ENCODE measurements around the gene PLEKHG4B.
"Not testable (repeated sequence)": the region's sequence is repeated elsewhere in the genome, so short reads cannot be mapped to it uniquely, and the experiment has no call there.

The PLEKHG4B gene

GRCh38 chr5:199197-199949 is 107.4 kb downstream of the PLEKHG4B start:
- no peak for DNase-seq (ENCODE audit: low read depth in 2 of 2)

DNA sequence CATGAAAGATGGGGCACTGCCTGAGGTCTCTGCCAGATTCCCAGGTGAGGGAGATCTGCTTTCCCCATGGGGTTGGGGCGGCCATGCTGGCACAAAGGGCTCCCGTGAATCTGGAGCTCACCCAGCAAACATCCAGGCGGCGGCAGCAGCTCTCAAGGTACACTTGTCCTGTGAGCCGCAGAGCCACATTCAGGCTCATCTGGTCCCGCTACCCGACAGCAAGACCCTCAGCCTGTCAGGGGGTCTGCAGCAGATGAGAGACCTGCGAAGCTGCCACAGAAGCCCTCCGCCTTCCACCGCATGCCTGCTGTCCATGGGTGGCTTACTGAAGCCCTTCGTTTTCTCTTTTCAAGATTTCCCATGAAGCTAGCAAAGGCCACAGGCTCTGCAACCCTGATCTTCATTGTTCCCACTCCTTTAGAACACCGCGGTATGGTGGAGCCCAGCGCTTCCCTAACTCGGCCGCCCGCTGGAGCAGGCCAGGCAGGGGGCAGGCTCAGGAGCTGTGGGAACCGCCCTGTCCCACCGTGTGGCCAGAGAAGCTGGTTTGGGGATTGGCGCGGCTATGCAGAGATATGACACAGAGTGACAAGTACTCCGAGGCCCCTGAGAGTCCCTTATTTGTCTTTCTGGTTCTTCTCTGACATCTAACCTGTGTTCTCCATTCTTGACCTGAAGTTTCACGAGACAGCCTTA is 108.1 kb downstream of the PLEKHG4B start:
- DNase-seq (ENCODE audit: low read depth in 2 of 2), result no peak

DNA sequence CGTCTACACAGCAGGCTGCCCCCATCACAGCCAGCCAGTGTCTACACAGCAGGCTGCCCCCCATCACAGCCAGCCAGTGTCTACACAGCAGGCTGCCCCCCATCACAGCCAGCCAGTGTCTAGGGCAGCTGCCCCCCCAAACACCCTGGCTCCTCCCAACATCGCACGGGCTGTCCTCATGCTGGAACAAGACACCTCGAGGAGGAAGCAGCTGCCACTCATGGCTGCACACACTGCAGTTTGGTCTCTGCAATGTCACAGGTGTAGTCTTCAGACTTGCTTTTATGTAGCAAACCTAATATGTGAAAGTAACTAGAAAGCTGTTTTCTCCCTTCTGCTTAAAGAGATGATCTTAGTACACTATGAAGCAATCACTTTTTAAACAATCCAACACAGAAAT is 109.0 kb downstream of the PLEKHG4B start:
- DNase-seq (ENCODE audit: low read depth in 2 of 2), result no peak

DNA sequence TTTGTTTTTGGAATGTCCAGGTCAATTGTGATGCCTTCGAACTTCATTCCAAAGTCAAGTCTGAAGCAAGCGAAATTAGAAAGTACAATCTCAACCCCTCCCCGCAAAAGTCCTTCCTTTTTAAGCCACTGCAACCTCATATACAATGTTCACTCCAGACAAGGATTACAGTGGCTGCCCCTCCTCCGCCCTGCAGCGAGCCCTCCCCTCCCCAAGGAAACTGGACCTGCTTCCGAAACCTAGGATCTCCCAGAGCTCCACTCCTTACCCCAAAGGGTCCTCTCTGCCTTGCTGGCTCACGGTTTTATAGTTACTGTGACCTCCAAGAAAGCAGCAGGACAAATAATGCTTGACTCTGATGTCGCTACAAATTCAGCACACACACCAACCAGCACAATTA is 109.7 kb downstream of the PLEKHG4B start:
- DNase-seq (ENCODE audit: low read depth in 2 of 2), result no peak

- no peak for DNase-seq (ENCODE audit: low read depth in 2 of 2)
Observed at GRCh38 chr5:203246-203930, 111.4 kb downstream of the PLEKHG4B start.

GRCh38 chr5:204001-204400 is 112.0 kb downstream of the PLEKHG4B start:
- no peak for DNase-seq (ENCODE audit: low read depth in 2 of 2)

GRCh38 chr5:204462-204861 is 112.5 kb downstream of the PLEKHG4B start:
- no peak for DNase-seq (ENCODE audit: low read depth in 2 of 2)

- DNase-seq (ENCODE audit: low read depth in 2 of 2), result no peak
Observed at GRCh38 chr5:204966-205670, 113.2 kb downstream of the PLEKHG4B start.

GRCh38 chr5:206406-206805 is 114.4 kb downstream of the PLEKHG4B start:
- DNase-seq (ENCODE audit: low read depth in 2 of 2), result no peak

DNA sequence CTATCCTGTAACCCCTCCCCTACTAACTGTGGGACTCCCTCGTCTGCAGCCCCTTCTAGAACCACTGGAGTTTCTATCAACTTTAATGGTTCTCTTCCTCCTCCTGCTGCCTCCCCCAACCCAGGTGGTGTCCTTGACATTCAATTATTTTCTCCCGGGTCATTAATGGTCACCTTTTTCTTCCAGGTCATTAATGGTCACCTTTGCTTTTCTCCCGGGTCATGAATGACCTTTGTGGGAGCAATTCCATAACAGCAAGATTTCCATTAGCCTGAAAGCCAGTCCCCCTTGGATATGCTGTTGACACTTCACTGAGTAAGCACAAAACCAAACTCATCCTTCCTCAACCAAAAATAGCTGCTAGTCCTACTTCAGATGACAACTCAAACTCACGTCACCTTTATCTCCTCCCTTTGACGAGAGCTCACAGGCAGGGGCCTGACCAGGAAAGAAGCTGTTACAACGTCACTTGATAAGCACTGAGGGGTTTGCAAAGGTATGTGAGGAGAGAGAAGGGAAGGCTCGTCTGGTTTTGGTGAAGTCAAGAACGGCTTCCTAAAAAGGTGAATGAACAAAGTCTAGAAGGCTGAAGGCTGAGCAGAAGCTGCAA is 115.1 kb downstream of the PLEKHG4B start:
- no peak for DNase-seq (ENCODE audit: low read depth in 2 of 2)

GRCh38 chr5:207599-207998 is 115.6 kb downstream of the PLEKHG4B start:
- no peak for DNase-seq (ENCODE audit: low read depth in 2 of 2)

DNA sequence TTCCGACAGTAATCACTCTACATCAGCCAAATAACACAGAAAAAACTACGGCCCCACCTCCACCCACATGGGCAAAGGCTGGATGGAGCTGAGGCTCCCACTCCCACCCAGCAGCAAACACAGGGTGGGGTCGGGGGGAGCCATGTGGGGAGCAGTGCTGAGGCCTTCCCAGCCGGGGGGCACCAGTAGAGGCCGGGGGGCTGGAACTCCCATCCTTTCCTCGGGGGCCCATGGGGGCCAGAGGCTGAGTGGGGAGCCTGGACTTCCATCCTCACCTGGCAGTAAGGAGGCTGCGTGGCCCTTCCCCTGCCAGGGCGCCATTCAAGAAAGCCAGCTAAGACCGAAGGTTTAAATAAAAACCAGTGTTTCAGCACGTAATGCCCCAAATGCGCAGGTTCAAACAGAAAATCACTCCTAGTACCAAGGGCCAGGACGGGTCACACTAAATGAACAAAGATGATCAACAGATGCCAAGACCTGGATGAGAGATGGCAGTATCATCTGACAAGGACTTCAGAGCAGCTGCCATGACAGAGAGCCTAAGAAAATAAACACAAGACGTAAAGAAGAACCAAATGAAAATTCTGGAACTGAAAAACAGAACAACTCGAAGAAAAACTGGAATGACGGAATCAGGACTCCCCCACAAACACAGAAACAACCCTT is 116.6 kb downstream of the PLEKHG4B start:
- no peak for DNase-seq (ENCODE audit: low read depth in 2 of 2)

DNA sequence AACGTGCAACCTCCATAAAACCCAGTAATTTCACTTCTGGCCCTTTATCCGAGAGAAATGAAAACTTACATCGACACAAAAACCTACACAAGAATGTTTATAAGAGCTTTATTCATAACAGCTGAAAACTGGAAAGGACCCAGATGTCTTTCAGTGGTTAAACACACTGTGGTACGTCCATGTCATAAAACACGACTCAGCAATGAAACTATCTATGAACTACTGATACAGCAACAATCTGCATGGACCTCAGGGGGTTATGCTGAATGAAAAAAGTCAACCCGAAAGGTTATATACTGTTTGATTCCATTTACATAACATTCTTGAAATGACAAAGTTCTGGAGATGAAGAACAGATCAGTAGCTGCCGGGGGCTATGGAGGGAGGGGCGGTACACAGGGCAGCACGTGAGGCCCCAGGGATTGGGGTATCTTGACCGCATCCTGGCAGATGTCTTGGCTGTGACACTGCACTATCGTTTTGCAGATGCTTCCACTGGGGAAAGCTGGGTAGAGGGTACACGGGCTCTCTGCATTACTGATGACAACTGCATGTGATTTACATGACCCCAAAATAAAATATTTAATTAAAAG is 121.9 kb downstream of the PLEKHG4B start:
- DNase-seq (ENCODE audit: low read depth in 2 of 2), result no peak

GRCh38 chr5:215256-215655 is 123.3 kb downstream of the PLEKHG4B start:
- DNase-seq (ENCODE audit: low read depth in 2 of 2), result not testable (repeated sequence)

DNA sequence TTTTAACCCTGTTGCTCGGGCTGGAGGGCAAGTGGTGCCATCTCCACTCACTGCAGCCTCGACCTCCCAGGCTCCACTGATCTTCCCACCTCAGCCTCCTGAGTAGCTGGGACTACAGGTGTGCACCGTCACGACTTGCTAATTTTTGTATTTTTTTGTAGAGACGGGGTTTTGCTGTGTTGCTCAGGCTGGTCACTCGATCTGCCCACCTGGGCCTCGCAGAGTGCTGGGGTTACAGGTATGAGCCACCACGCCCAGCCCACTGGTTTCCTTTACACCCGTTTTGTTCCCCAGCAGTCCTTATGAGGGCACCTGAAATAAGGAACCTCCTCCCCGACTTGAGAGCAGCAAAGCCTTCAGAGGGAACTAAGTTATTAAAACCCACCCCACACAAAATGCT is 124.1 kb downstream of the PLEKHG4B start:
- not testable (repeated sequence) for DNase-seq (ENCODE audit: low read depth in 2 of 2)

DNA sequence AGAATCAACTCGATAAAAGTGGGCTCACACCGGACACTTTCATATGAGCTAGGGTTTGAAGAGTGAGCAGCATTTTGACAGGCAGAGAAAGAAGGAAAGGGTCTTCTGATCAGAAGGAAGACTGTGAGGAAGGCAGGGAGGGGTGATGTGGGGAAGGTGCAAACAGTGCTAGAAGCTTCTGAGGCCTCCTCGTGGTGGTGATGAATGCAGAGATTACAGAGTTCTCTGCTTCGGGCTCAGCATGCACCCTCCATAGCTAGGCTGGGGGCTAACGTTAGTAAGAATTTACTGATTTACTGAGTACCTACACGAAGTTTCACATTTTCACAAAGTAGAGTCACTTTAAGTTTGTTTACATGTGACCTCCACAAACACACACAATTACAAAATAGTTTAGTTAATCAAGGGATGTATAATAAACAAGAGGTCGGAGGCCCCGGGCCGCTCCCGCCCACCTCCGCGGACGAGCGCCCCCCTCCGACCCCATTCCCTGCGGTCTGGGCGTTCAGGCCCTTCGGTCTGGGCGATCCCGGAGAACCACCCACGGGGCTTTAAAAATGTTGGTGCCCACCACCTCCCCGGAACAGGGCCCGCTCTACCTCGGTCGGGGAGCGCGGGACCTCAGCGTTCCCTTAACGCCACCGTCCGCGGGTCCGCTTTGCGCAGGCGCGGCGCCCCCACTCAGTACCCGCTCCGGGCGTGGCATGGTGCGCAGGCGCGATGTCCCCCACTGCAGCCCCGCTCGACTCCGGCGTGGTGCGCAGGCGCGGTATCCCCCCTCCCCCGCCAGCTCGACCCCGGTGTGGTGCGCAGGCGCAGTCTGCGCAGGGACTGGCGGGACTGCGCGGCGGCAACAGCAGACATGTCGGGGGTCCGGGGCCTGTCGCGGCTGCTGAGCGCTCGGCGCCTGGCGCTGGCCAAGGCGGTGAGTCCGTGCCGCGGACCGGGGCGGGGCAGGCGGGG is 125.8 kb downstream of the PLEKHG4B start, which contains the start of the genes CCDC127 and SDHA:
CCDC127 (minus strand) TSS at position 660 of the 963 bp plus-strand sequence. CDS start 1,304 bp downstream, outside the sequence.
SDHA (plus strand) TSS at position 827 of the 963 bp plus-strand sequence; CDS start at position 863, 36 bp downstream.
- DNase-seq (ENCODE audit: low read depth in 2 of 2), result peak; percentile 97 to 98

DNA sequence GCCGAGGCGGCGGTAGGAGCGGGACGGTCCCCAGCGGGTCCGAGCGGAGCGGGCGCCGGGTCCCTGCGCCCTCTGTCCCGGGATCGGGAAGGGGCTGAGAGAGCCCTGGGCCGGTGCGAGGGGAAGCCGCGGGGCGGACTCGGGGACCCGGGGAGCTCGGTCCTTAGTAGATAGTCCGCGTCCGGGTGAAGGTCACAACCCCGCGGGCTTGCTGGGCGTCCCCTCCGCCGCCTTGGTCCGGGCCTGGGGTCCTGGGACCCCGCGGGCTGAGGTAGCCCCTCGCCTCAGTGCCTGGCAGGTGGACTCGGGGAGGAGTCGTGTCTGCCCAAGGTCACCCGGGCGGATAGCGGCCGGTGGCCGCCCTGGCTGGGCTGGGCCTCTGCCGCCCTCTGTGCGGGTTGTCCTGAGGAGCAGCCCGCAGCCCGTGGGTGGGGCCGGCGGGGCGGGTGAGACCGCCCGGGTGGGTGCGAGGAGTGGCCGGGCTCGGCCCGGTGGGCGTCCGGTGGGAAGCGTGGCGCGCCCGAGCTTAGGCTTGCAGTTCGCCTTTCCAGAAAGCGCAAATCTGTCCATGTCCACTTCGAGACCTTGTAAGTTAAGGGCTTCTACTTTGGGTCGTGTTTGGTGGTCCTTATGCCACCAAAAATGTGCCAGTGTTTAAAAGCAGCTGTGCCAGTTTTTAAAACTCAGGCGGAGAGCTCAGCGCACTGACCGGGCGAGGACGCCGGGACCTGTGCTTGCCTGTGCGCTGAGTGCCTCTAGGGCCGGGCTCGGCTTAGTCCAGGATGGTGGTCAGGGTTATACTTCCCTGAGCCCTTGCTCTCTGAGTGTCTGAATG is 126.7 kb downstream of the PLEKHG4B start:
- DNase-seq (ENCODE audit: low read depth in 2 of 2), result peak in 1 of 2 donors; percentile 14

- no peak for DNase-seq (ENCODE audit: low read depth in 2 of 2)
Observed at GRCh38 chr5:219460-219863, 127.5 kb downstream of the PLEKHG4B start.

Measured in stimulated activated CD8-positive, alpha-beta memory T cell treated with anti-CD3 and anti-CD28 coated beads, Interleukin-2, amount 100 ng/mL, for 48 hours (primary cell).